ENCODE measurements around the gene SMARCD3.

DNA sequence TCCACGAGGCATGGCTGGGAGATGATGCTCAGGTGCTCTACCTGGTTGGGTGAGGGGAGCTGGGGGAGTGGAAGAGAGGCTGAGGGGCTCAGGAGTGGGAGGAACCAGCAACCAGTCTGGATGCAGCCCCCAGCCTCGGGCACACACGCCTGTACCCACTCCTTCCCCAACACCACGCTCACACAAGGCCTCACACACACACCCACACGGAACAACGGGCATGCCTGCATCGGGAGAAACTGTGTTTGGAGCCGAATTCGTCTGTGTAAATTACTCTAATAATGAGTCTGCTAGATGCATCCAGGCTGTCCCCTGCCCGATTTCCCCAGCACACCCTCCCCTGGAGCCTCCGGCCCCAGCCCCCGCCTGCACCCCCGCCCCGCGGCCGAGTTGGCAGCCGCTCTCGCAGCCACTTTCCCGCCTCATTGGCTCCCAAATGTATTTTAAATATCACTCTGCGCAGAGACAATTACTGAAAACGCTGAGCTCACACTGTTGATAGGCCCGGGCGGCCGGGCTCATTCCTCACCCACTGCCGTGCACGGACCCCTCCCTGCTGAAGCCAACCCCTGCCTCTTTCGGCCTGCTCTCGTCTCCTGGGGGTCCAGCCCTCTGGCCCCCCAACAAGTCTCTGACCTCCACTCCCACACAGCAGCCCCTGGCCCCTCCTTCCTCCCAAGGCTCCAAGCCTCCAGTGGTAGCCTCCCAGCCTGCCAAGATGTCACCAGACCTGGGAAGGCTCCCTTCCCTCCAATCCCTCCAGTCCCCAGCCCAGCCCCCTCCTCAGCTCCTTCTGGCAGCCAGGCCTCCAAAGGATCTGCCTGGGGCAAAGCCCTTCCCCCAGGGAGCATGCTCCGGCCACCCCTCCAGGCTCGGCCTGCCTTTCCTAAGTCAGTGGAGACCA lies 49.3 kb downstream of the SMARCD3 start:
- TF ChIP-seq POLR2AphosphoS5 (IDR thresholded peaks at IDR 0.05): no peak
- no peak for TF ChIP-seq POLR2A (IDR thresholded peaks at IDR 0.05; ENCODE audit: low read depth)
- TF ChIP-seq, protein P1, sequence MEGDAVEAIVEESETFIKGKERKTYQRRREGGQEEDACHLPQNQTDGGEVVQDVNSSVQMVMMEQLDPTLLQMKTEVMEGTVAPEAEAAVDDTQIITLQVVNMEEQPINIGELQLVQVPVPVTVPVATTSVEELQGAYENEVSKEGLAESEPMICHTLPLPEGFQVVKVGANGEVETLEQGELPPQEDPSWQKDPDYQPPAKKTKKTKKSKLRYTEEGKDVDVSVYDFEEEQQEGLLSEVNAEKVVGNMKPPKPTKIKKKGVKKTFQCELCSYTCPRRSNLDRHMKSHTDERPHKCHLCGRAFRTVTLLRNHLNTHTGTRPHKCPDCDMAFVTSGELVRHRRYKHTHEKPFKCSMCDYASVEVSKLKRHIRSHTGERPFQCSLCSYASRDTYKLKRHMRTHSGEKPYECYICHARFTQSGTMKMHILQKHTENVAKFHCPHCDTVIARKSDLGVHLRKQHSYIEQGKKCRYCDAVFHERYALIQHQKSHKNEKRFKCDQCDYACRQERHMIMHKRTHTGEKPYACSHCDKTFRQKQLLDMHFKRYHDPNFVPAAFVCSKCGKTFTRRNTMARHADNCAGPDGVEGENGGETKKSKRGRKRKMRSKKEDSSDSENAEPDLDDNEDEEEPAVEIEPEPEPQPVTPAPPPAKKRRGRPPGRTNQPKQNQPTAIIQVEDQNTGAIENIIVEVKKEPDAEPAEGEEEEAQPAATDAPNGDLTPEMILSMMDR (IDR thresholded peaks at IDR 0.05): no peak
- no peak for TF ChIP-seq EP300 (IDR thresholded peaks at IDR 0.05)

Data from esophagus muscularis mucosa (tissue), 4 donors.